ENCODE measurements around the gene OR2M4. TPM values are rescaled to one million over a fixed set of nuclear protein-coding genes. Genes with fewer than 3 reads are reported as not detected.

Gene OR2M4
- total and polyA plus RNA-seq, 2 donors (not counting 1 experiment from before 2014, with no cell fraction given), result not detected

DNA sequence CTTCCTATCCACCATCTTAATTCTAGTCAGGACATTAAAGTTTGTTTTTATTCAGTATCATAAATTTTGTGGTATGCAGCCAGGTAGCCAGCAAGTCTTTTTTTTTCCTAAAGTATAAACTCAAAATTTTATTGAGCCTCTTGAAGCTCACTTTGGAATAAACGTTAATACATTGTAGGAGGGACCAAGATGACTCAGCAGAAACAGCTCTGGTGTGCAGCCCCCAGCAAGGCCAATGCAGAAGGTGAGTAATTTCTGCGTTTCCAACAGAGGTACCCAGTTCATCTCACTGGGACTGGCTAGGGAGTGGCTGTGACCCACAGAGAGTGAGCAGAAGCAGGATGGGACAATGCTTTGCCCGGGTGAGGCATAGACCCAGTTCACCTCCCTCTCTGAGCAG lies 43.9 kb upstream of the OR2M4 start:
- no peaks in the 10 kb centered on the region for H3K4me1 Mint-ChIP-seq
- no peak overlapping the region for H3K27ac Mint-ChIP-seq
- H3K27me3 ChIP-seq (replicated peaks in 1 of 4; ENCODE audit: control extremely low read depth in 1 of 4, control insufficient read depth in 3 of 4, insufficient read depth in 4 of 4, low read length in 3 of 4), result no peaks in the 10 kb centered on the region

DNA sequence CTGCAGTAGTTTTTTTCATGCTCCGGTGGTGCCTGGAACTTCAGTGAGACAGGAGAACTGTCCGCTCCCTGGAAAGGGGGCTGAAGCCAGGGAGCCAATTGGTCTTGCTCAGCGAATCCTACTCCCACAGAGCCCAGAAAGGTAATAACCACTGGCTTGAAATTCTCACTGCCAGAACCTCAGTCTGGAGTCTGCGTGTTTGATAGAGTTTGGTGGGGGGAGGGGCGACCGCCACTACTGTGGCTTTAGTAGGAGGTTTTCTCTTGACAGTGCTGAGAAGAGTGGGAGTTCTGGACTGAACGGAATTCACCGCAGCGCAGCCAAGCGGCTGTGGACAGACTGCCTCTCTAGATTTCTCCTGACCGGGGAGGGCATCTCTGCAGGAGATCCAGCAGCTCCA lies 42.2 kb upstream of the OR2M4 start:
- H3K27me3 Mint-ChIP-seq, result no peaks in the 10 kb centered on the region
- CTCF ChIA-PET, result no interaction called here
- Histone ChIP-seq H3K27ac (ENCODE audit: low read length in 2 of 2) (no peak overlapping the region), H4K20me1 (ENCODE audit: control insufficient read depth, insufficient read depth, low read length, poor library complexity, severe bottlenecking) (no peaks in the 10 kb centered on the region), H3K4me1 (ENCODE audit: control insufficient read depth in 2 of 2, insufficient read depth in 2 of 2, low read length in 2 of 2) (no peaks in the 10 kb centered on the region), H3K4me3 (ENCODE audit: control extremely low read depth in 1 of 5, extremely low read depth in 1 of 5, insufficient read depth in 1 of 5, low read depth in 2 of 5, low read length in 4 of 5) (no peak overlapping the region), H3K27me3 (replicated peaks in 1 of 4; ENCODE audit: control extremely low read depth in 1 of 4, control insufficient read depth in 3 of 4, insufficient read depth in 4 of 4, low read length in 3 of 4) (no peaks in the 10 kb centered on the region), H3K36me3 (replicated peaks in 1 of 2; ENCODE audit: control extremely low read depth in 1 of 2, control insufficient read depth in 1 of 2, extremely low read depth in 1 of 2, insufficient read depth in 2 of 2, low read length in 1 of 2) (no peaks in the 10 kb centered on the region), H3K9ac (ENCODE audit: low read length) (no peak overlapping the region), H2AFZ (ENCODE audit: insufficient read depth, low read depth, low read length, poor library complexity, severe bottlenecking) (no peak overlapping the region), H3K79me2 (ENCODE audit: control insufficient read depth, insufficient read depth, low read length) (no peaks in the 10 kb centered on the region), H3K9me3 (ENCODE audit: control extremely low read depth in 1 of 3, control insufficient read depth in 2 of 3, insufficient read depth in 1 of 3, low read length in 2 of 3) (peaks cover 0 to 4% (median 4%) of the 10 kb centered on the region in 3 donors), H3K4me2 (replicated peaks; ENCODE audit: low read depth, low read length, poor library complexity, severe bottlenecking) (no peak overlapping the region)
- POLR2A ChIA-PET, result no interaction called here
- H3K27ac Mint-ChIP-seq, result no peak overlapping the region
- H3K4me1 Mint-ChIP-seq, result no peaks in the 10 kb centered on the region
- ATAC-seq (ENCODE audit: low read depth) (no peak), DNase-seq (no peak)
- WGBS (ENCODE audit: insufficient coverage), result 77% methylated on average over 10 of the region's 11 CpGs
- intact Hi-C loops (cut with micrococcal nuclease), result no loop called here
- no peak overlapping the region for H3K4me3 Mint-ChIP-seq
- no peak for TF ChIP-seq EZH2 (IDR thresholded peaks at IDR 0.05; ENCODE audit: borderline replicate concordance, insufficient read depth, low read depth, low read length, poor library complexity, severe bottlenecking)
- TF ChIP-seq, protein P1, sequence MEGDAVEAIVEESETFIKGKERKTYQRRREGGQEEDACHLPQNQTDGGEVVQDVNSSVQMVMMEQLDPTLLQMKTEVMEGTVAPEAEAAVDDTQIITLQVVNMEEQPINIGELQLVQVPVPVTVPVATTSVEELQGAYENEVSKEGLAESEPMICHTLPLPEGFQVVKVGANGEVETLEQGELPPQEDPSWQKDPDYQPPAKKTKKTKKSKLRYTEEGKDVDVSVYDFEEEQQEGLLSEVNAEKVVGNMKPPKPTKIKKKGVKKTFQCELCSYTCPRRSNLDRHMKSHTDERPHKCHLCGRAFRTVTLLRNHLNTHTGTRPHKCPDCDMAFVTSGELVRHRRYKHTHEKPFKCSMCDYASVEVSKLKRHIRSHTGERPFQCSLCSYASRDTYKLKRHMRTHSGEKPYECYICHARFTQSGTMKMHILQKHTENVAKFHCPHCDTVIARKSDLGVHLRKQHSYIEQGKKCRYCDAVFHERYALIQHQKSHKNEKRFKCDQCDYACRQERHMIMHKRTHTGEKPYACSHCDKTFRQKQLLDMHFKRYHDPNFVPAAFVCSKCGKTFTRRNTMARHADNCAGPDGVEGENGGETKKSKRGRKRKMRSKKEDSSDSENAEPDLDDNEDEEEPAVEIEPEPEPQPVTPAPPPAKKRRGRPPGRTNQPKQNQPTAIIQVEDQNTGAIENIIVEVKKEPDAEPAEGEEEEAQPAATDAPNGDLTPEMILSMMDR (IDR thresholded peaks at IDR 0.05), result no peak
- H3K9me3 Mint-ChIP-seq (ENCODE audit: insufficient read depth), result peaks cover 6% of the 10 kb centered on the region

More for the DNA sequence above, 43.9 kb upstream of the OR2M4 start:
- Histone ChIP-seq H3K79me2 (ENCODE audit: control insufficient read depth, insufficient read depth, low read length) (no peaks in the 10 kb centered on the region), H3K36me3 (replicated peaks in 1 of 2; ENCODE audit: control extremely low read depth in 1 of 2, control insufficient read depth in 1 of 2, extremely low read depth in 1 of 2, insufficient read depth in 2 of 2, low read length in 1 of 2) (no peaks in the 10 kb centered on the region), H3K4me1 (ENCODE audit: control insufficient read depth in 2 of 2, insufficient read depth in 2 of 2, low read length in 2 of 2) (no peaks in the 10 kb centered on the region), H3K27ac (ENCODE audit: low read length in 2 of 2) (no peak overlapping the region), H3K4me3 (ENCODE audit: control extremely low read depth in 1 of 5, extremely low read depth in 1 of 5, insufficient read depth in 1 of 5, low read depth in 2 of 5, low read length in 4 of 5) (no peak overlapping the region), H2AFZ (ENCODE audit: insufficient read depth, low read depth, low read length, poor library complexity, severe bottlenecking) (no peak overlapping the region), H3K9ac (ENCODE audit: low read length) (no peak overlapping the region), H4K20me1 (ENCODE audit: control insufficient read depth, insufficient read depth, low read length, poor library complexity, severe bottlenecking) (no peaks in the 10 kb centered on the region), H3K4me2 (replicated peaks; ENCODE audit: low read depth, low read length, poor library complexity, severe bottlenecking) (no peak overlapping the region), H3K9me3 (ENCODE audit: control extremely low read depth in 1 of 3, control insufficient read depth in 2 of 3, insufficient read depth in 1 of 3, low read length in 2 of 3) (peaks cover 0 to 4% (median 0%) of the 10 kb centered on the region in 3 donors)
- intact Hi-C loops (cut with micrococcal nuclease), result no loop called here
- ChIA-PET POLR2A (no interaction called here), CTCF (no interaction called here)
- peaks cover 6% of the 10 kb centered on the region for H3K9me3 Mint-ChIP-seq (ENCODE audit: insufficient read depth)
- H3K4me3 Mint-ChIP-seq, result no peak overlapping the region
- no peak for DNase-seq
- TF ChIP-seq EZH2 (IDR thresholded peaks at IDR 0.05; ENCODE audit: borderline replicate concordance, insufficient read depth, low read depth, low read length, poor library complexity, severe bottlenecking), result no peak
- TF ChIP-seq, protein P1 (IDR thresholded peaks at IDR 0.05), result no peak
- WGBS (ENCODE audit: insufficient coverage), result 50% methylated on average over 2 of the region's 3 CpGs
- no peaks in the 10 kb centered on the region for H3K27me3 Mint-ChIP-seq
- no peak for ATAC-seq (ENCODE audit: low read depth)
